ENCODE results near the gene CACNA2D4. TPM values are rescaled to one million over a fixed set of nuclear protein-coding genes. Genes with fewer than 3 reads are reported as not detected.

CACNA2D4 gene
- polyA plus RNA-seq, 2 donors, result 0.84 to 0.89 TPM

DNA sequence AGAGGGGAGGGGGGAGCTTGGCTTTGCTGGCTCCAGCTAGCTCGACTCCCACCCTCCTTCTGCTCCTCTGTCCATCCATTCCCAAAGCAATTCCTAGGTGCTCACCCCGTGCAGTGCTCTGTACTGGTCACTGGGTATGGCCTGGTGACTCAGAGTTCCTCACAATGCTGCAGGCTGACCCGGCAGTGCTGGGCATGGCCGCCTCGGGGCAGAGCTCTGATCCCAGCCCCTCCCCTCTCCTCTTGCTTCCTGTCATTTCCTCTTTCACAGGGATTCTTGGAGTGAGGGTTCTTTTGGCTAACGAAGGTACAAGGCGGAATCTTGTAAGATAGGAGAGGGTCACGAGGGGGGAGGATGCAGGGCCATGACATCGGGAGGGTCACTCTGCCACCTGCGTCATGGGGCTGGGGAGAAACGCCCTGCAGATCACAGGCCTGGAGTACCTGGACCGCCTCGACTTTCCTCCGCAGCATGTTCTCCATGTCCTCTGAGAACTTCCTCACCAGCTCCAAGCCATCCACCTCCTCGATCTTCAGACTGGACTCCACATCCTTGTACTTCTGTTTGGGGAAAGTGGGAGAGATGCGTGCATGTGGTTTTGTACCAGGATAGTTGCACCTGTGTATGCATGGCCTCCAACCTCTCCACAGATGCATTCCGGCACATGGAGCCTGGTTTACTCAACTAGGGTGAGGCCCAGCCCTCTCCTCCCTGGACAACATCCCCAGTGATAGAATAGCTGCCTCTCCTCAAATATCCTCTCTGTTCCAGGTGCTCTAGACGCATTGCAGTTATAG is 5.7 kb downstream of the CACNA2D4 start:
- no peak overlapping the region for H3K27ac ChIP-seq (ENCODE audit: low read depth in 2 of 2, low read length in 1 of 2)
- no peaks in the 10 kb centered on the region for H3K36me3 ChIP-seq (ENCODE audit: control insufficient read depth in 2 of 2, insufficient read depth in 2 of 2, low read length in 1 of 2)
- no peak overlapping the region for H3K4me3 ChIP-seq (ENCODE audit: low read depth in 1 of 2, low read length in 2 of 2)
- H3K27me3 ChIP-seq (ENCODE audit: control insufficient read depth in 1 of 2, insufficient read depth in 2 of 2, low read length in 2 of 2), result peaks cover 0 to 3% of the 10 kb centered on the region in 2 donors
- H3K4me1 ChIP-seq (ENCODE audit: control insufficient read depth in 2 of 2, insufficient read depth in 2 of 2, low read length in 1 of 2), result peaks cover 0 to 2% of the 10 kb centered on the region in 2 donors
- WGBS, 2 donors, result 81 to 82% methylated on average over 18 of the region's 18 CpGs
- H3K9me3 ChIP-seq (ENCODE audit: control insufficient read depth in 2 of 2, insufficient read depth in 1 of 2, low read depth in 1 of 2, low read length in 1 of 2), result peaks cover 0 to under 1% of the 10 kb centered on the region in 2 donors

DNA sequence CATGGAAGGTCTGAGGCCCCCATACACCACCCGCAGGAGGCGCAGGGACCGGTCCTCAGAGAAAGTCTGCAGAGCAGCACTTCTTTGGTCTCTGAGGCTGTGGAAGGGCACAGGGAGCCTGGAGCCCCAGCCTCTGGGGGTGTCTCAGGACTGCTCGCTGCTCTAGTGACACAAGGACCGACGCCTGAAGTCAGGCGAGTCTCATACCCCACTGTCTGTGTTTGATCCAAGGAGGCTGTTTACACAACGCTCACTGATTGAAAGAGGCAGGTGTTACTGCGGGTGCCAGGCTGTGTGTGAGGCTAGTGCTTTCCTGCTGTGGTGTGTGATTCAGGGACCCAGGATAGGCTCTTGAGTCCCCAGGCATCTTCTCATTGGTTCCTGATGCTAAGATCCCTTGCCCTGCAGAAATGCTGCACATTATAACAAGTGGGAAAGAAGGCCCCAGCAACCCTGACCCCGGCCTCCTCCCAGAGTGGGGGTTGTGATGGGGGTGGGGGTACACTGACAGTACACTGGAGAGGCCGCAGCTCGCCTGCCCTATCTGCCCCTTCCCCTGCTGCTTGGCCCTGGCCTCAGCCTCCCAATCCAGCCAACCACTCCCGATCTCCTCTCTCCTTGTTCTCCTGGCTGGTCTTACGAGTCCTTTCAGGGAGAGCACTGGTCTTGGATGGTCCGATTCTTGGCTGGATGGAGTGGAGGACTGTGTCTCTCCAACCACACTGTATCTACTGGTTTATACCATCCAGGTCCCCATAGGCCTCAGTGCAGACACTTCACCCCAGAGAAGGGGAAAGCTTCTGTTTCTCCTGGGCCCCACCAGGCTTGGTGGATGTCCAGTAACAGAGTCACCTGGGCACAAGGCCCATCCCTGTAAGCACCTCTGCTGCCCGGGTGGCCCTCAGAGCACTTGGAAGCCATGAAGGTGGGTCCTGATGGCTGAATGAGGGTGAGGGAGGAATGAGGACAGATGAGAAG is 6.6 kb downstream of the CACNA2D4 start:
- H3K4me3 ChIP-seq (ENCODE audit: low read depth in 1 of 2, low read length in 2 of 2), result no peak overlapping the region
- H3K27ac ChIP-seq (ENCODE audit: low read depth in 2 of 2, low read length in 1 of 2), result no peak overlapping the region
- peaks cover 0 to 6% of the 10 kb centered on the region in 2 donors for H3K4me1 ChIP-seq (ENCODE audit: control insufficient read depth in 2 of 2, insufficient read depth in 2 of 2, low read length in 1 of 2)
- H3K9me3 ChIP-seq (ENCODE audit: control insufficient read depth in 2 of 2, insufficient read depth in 1 of 2, low read depth in 1 of 2, low read length in 1 of 2), result peaks cover 0 to 4% of the 10 kb centered on the region in 2 donors
- peaks cover 0 to 7% of the 10 kb centered on the region in 2 donors for H3K27me3 ChIP-seq (ENCODE audit: control insufficient read depth in 1 of 2, insufficient read depth in 2 of 2, low read length in 2 of 2)
- H3K36me3 ChIP-seq (ENCODE audit: control insufficient read depth in 2 of 2, insufficient read depth in 2 of 2, low read length in 1 of 2), result no peaks in the 10 kb centered on the region
- 72 to 83% methylated on average over 16 of the region's 16 CpGs for WGBS, 2 donors

DNA sequence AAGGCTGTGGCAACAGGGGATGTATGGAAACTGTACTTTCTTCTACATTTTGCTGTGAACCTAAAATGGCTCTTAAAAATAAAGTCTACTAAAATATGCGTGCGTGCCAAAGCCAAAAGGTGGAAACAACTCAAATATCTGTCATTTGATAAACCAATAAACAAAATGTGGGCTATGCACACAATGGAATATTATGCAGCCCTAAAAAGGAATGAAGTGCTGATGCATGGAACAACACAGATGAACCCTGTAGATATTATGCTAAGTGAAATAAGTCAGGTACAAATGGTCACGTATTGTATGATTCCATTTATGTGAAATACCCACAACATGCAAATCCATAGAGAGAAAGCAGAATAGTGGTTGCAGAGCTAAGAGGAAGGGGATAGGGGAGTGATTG is 8.0 kb downstream of the CACNA2D4 start:
- Histone ChIP-seq H3K4me3 (ENCODE audit: low read depth in 1 of 2, low read length in 2 of 2) (no peak overlapping the region), H3K27me3 (ENCODE audit: control insufficient read depth in 1 of 2, insufficient read depth in 2 of 2, low read length in 2 of 2) (peaks cover 0 to 10% of the 10 kb centered on the region in 2 donors), H3K9me3 (ENCODE audit: control insufficient read depth in 2 of 2, insufficient read depth in 1 of 2, low read depth in 1 of 2, low read length in 1 of 2) (peaks cover 0 to 4% of the 10 kb centered on the region in 2 donors), H3K36me3 (ENCODE audit: control insufficient read depth in 2 of 2, insufficient read depth in 2 of 2, low read length in 1 of 2) (no peaks in the 10 kb centered on the region), H3K4me1 (ENCODE audit: control insufficient read depth in 2 of 2, insufficient read depth in 2 of 2, low read length in 1 of 2) (peaks cover 0 to 6% of the 10 kb centered on the region in 2 donors), H3K27ac (ENCODE audit: low read depth in 2 of 2, low read length in 1 of 2) (no peak overlapping the region)
- WGBS, 2 donors, result 94 to 97% methylated on average over 3 of the region's 3 CpGs

DNA sequence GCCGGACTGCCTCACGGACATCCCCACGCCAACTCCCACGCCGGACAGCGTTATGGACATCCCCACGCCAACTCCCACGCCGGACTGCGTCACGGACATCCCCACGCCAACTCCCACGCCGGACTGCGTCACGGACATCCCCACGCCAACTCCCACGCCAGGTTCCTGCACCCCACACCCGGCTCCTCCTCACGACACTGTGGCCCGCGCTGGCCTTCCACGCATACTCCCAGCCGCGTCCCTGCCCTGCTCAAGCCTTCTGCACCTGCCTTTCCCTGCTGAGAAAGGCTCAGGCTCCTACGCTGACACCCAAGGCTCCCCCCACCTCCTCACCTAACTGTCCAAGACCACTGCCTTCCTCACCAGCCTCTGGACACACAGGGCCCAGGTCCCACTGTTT is 9.7 kb downstream of the CACNA2D4 start:
- Histone ChIP-seq H3K4me3 (ENCODE audit: low read depth in 1 of 2, low read length in 2 of 2) (no peak overlapping the region), H3K27ac (ENCODE audit: low read depth in 2 of 2, low read length in 1 of 2) (no peak overlapping the region), H3K9me3 (ENCODE audit: control insufficient read depth in 2 of 2, insufficient read depth in 1 of 2, low read depth in 1 of 2, low read length in 1 of 2) (peaks cover 0 to 4% of the 10 kb centered on the region in 2 donors), H3K36me3 (ENCODE audit: control insufficient read depth in 2 of 2, insufficient read depth in 2 of 2, low read length in 1 of 2) (no peaks in the 10 kb centered on the region), H3K27me3 (ENCODE audit: control insufficient read depth in 1 of 2, insufficient read depth in 2 of 2, low read length in 2 of 2) (peaks cover 0 to 10% of the 10 kb centered on the region in 2 donors), H3K4me1 (ENCODE audit: control insufficient read depth in 2 of 2, insufficient read depth in 2 of 2, low read length in 1 of 2) (peaks cover 0 to 6% of the 10 kb centered on the region in 2 donors)
- 94 to 97% methylated on average over 26 of the region's 26 CpGs for WGBS, 2 donors

DNA sequence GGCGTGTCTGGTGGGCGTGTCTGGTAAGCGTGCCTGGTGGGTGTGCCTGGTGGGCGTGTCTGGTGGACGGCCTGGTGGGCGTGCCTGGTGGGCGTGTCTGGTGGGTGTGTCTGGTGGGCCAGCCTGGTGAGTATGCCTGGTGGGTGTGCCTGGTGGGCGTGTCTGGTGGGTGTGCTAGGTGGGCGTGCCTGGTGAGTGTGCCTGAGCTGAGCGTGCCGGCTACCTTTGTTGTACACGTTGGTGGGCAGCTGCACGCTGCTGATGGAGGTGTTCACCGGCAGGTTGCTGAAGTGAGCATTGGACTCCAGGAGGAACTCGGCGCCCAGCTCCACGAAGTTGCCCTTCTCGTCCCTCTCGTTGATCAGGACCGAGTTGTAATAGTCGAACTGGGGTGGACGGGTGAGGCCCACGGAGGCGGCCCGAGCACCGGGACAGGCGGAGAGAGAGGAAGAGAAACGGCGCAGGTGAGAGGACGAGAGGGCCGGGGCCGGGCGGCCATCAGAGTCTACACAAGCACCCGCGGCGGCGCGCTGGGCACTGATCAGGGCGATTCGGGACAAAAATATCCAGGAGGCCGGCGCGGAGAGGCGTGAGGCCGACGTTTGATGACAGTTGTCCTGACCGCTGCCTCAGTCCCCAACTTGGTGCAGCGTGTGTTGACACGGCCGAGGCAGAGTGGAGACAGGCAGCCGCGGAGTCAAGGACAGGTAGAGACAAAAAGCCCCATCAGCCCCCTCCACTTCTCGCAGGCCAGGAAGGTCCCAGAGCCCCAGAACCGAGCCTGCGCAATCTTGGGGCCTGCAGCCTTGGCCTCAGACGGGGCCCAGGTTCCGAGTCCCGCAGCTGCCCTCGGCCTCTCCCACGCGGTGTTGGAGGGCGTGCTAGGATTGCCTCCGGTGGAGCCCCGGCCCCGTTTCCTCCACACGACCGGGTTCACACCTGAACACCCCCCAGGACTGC is 10.5 kb downstream of the CACNA2D4 start:
- H3K4me1 ChIP-seq (ENCODE audit: control insufficient read depth in 2 of 2, insufficient read depth in 2 of 2, low read length in 1 of 2), result peaks cover 0 to 6% of the 10 kb centered on the region in 2 donors
- H3K27ac ChIP-seq (ENCODE audit: low read depth in 2 of 2, low read length in 1 of 2), result no peak overlapping the region
- peaks cover 0 to 10% of the 10 kb centered on the region in 2 donors for H3K27me3 ChIP-seq (ENCODE audit: control insufficient read depth in 1 of 2, insufficient read depth in 2 of 2, low read length in 2 of 2)
- H3K4me3 ChIP-seq (ENCODE audit: low read depth in 1 of 2, low read length in 2 of 2), result peak overlapping the region in 1 of 2 donors; percentile 1
- 25 to 32% methylated on average over 67 of the region's 67 CpGs for WGBS, 2 donors
- no peaks in the 10 kb centered on the region for H3K36me3 ChIP-seq (ENCODE audit: control insufficient read depth in 2 of 2, insufficient read depth in 2 of 2, low read length in 1 of 2)
- H3K9me3 ChIP-seq (ENCODE audit: control insufficient read depth in 2 of 2, insufficient read depth in 1 of 2, low read depth in 1 of 2, low read length in 1 of 2), result peaks cover 0 to 4% of the 10 kb centered on the region in 2 donors

DNA sequence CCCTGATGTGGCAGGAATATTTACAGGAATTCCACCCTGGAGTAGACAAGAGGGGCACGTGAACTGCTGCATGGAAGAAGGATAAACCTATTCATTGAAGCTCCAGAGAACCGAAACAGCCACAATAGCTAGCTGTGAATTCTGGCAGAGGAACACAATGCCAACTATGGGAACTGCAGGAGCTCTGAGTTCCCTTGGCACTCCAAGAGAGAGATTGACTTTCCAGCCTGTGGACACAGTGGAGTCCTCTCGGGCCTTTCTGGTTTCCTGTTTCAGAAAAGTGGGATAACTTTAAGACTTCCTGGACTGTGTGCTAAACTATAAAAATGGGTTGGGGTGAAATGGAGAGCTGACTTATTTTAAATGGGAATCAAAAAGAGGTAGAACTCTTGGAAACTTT is 11.9 kb downstream of the CACNA2D4 start:
- no peak overlapping the region for H3K27ac ChIP-seq (ENCODE audit: low read depth in 2 of 2, low read length in 1 of 2)
- H3K4me1 ChIP-seq (ENCODE audit: control insufficient read depth in 2 of 2, insufficient read depth in 2 of 2, low read length in 1 of 2), result peaks cover 0 to 6% of the 10 kb centered on the region in 2 donors
- H3K4me3 ChIP-seq (ENCODE audit: low read depth in 1 of 2, low read length in 2 of 2), result no peak overlapping the region
- no peaks in the 10 kb centered on the region for H3K36me3 ChIP-seq (ENCODE audit: control insufficient read depth in 2 of 2, insufficient read depth in 2 of 2, low read length in 1 of 2)
- WGBS, 2 donors, result 47 to 51% methylated on average over 3 of the region's 3 CpGs
- H3K9me3 ChIP-seq (ENCODE audit: control insufficient read depth in 2 of 2, insufficient read depth in 1 of 2, low read depth in 1 of 2, low read length in 1 of 2), result peaks cover 0 to 4% of the 10 kb centered on the region in 2 donors
- H3K27me3 ChIP-seq (ENCODE audit: control insufficient read depth in 1 of 2, insufficient read depth in 2 of 2, low read length in 2 of 2), result peaks cover 0 to 9% of the 10 kb centered on the region in 2 donors

DNA sequence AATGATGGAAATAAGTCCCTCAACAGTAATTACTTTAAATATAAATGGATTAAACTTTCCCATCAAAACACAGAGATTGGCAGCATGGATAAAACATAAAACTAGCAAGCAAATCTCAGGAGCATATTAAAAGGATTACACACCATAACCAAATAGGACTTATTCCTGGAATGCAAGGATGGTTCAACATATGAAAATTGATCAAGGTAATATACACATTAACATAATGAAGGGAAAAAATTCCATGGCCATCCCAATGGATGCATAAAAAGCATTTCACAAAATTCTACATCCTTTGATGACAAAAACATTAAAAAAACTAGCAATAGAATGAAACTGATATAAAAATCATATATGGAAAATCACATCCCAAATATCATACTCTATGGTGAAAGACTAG is 13.6 kb downstream of the CACNA2D4 start:
- Histone ChIP-seq H3K27me3 (ENCODE audit: control insufficient read depth in 1 of 2, insufficient read depth in 2 of 2, low read length in 2 of 2) (peaks cover 0 to 7% of the 10 kb centered on the region in 2 donors), H3K36me3 (ENCODE audit: control insufficient read depth in 2 of 2, insufficient read depth in 2 of 2, low read length in 1 of 2) (no peaks in the 10 kb centered on the region), H3K9me3 (ENCODE audit: control insufficient read depth in 2 of 2, insufficient read depth in 1 of 2, low read depth in 1 of 2, low read length in 1 of 2) (peaks cover 0 to 4% of the 10 kb centered on the region in 2 donors), H3K4me3 (ENCODE audit: low read depth in 1 of 2, low read length in 2 of 2) (no peak overlapping the region), H3K27ac (ENCODE audit: low read depth in 2 of 2, low read length in 1 of 2) (no peak overlapping the region), H3K4me1 (ENCODE audit: control insufficient read depth in 2 of 2, insufficient read depth in 2 of 2, low read length in 1 of 2) (peaks cover 0 to 6% of the 10 kb centered on the region in 2 donors)

DNA sequence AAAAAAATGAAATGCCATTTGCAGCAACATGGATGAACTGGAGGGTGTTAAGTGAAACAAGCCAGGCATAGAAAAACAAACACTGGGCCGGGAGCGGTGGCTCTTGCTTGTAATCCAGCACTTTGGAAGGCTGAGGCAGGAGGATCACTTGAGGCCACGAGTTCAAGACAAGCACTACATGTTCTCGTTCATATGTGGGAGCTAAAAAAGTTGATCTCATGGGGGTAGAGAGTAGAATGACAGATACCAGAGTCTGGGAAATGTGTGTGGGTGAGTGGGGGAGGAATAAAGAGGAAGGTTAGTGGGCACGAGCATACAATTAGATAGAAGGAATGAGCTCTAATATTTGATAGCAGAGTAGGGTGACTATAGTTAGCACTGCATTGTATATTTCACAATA is 21.5 kb downstream of the CACNA2D4 start:
- H3K4me3 ChIP-seq (ENCODE audit: low read depth in 1 of 2, low read length in 2 of 2), result no peak overlapping the region
- H3K36me3 ChIP-seq (ENCODE audit: control insufficient read depth in 2 of 2, insufficient read depth in 2 of 2, low read length in 1 of 2), result no peaks in the 10 kb centered on the region
- no peaks in the 10 kb centered on the region for H3K9me3 ChIP-seq (ENCODE audit: control insufficient read depth in 2 of 2, insufficient read depth in 1 of 2, low read depth in 1 of 2, low read length in 1 of 2)
- H3K27ac ChIP-seq (ENCODE audit: low read depth in 2 of 2, low read length in 1 of 2), result no peak overlapping the region
- no peaks in the 10 kb centered on the region for H3K4me1 ChIP-seq (ENCODE audit: control insufficient read depth in 2 of 2, insufficient read depth in 2 of 2, low read length in 1 of 2)
- H3K27me3 ChIP-seq (ENCODE audit: control insufficient read depth in 1 of 2, insufficient read depth in 2 of 2, low read length in 2 of 2), result no peaks in the 10 kb centered on the region
- WGBS, 2 donors, result 67 to 71% methylated on average over 5 of the region's 5 CpGs

DNA sequence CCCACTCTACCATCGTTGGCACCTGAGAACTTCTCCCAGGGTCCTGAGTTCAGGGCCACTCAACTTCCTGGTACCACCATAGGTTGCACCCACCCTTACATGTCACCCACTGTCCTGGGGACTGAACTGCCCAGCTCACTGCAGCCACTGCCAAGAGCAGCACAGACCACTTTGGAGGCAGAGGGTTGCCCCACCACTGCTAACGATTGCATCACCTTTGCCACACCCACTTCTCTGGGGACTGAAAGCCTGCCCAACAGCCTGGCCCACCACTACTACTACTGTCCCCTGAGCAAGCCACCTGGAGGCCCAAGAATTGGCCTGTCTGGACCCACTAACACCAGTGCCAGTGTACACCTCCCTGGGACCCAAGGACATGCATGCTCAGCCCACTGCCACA is 27.6 kb downstream of the CACNA2D4 start:
- Histone ChIP-seq H3K36me3 (ENCODE audit: control insufficient read depth in 2 of 2, insufficient read depth in 2 of 2, low read length in 1 of 2) (no peaks in the 10 kb centered on the region), H3K4me1 (ENCODE audit: control insufficient read depth in 2 of 2, insufficient read depth in 2 of 2, low read length in 1 of 2) (no peaks in the 10 kb centered on the region), H3K27me3 (ENCODE audit: control insufficient read depth in 1 of 2, insufficient read depth in 2 of 2, low read length in 2 of 2) (no peaks in the 10 kb centered on the region), H3K4me3 (ENCODE audit: low read depth in 1 of 2, low read length in 2 of 2) (no peak overlapping the region), H3K9me3 (ENCODE audit: control insufficient read depth in 2 of 2, insufficient read depth in 1 of 2, low read depth in 1 of 2, low read length in 1 of 2) (peaks cover 7% of the 10 kb centered on the region in 2 donors), H3K27ac (ENCODE audit: low read depth in 2 of 2, low read length in 1 of 2) (no peak overlapping the region)
- WGBS, 2 donors, result 93 to 94% methylated on average over 2 of the region's 2 CpGs

All from esophagus (tissue), 2 donors.